GM19328 (cell line): Measurements from ENCODE around the gene DES.

Experiments
- ATAC-seq: cut with Tn5 transposase; IDR thresholded peaks from one replicate; pipeline ENCODE4 v1.9.1; 2021; ENCODE audit warnings: mild to moderate bottlenecking, moderate library complexity; ENCODE audit not compliant: unreplicated experiment

DES gene

GRCh38 chr2:219452361-219453317 lies 34.5 kb downstream of the DES start:
- ATAC-seq: no peak

- ATAC-seq: no peak
These were observed 35.8 kb downstream of the DES start for GRCh38 chr2:219453671-219454590.

GRCh38 chr2:219455581-219455980 lies 37.4 kb downstream of the DES start:
- ATAC-seq: no peak

GRCh38 chr2:219457784-219458369 lies 39.7 kb downstream of the DES start:
- no peak for ATAC-seq

- ATAC-seq: no peak
These were observed 40.8 kb downstream of the DES start for GRCh38 chr2:219458996-219459395.

- ATAC-seq: no peak
These were observed 41.5 kb downstream of the DES start for GRCh38 chr2:219459460-219460311.

GRCh38 chr2:219460424-219460926 lies 42.3 kb downstream of the DES start:
- ATAC-seq: no peak

- no peak for ATAC-seq
These were observed 42.9 kb downstream of the DES start for GRCh38 chr2:219461047-219461514.

GRCh38 chr2:219461669-219462068 lies 43.5 kb downstream of the DES start:
- ATAC-seq: no peak

GRCh38 chr2:219462349-219462748 lies 44.2 kb downstream of the DES start:
- no peak for ATAC-seq

GRCh38 chr2:219464286-219465032 lies 46.3 kb downstream of the DES start:
- ATAC-seq: no peak

- ATAC-seq: no peak
These were observed 47.7 kb downstream of the DES start for GRCh38 chr2:219465659-219466561.

GRCh38 chr2:219466816-219467735 lies 48.9 kb downstream of the DES start:
- no peak for ATAC-seq

GRCh38 chr2:219467736-219468075 lies 49.5 kb downstream of the DES start:
- no peak for ATAC-seq

- ATAC-seq: no peak
These were observed 50.4 kb downstream of the DES start for GRCh38 chr2:219468410-219469185.

GRCh38 chr2:219469186-219469724 lies 51.1 kb downstream of the DES start:
- ATAC-seq: no peak
